Liver (tissue), 9 donors: ENCODE results near the gene RUNX1. TPM values are rescaled to one million over a fixed set of nuclear protein-coding genes. Genes with fewer than 3 reads are reported as not detected.

Experiments
- DNase-seq: peaks from one replicate; pipeline ENCODE4 v3.0.0-alpha.2; 2017; ENCODE audit warnings: low spot score
- H3K27ac ChIP-seq, 2 donors: one replicate each; pipeline ENCODE4 v1.7.0; 2013; ENCODE audit warnings: inconsistent platforms in 2 of 2, low read length in 2 of 2, control low read depth in 1 of 2, low read depth in 1 of 2, mild to moderate bottlenecking in 1 of 2
- H3K27me3 ChIP-seq, 4 donors: one replicate each; pipeline versions ENCODE4 v1.6.1 to v1.7.0; 2013; ENCODE audit warnings: low read length in 3 of 4, inconsistent platforms in 1 of 4, mild to moderate bottlenecking in 1 of 4, moderate library complexity in 1 of 4; ENCODE audit not compliant: control insufficient read depth in 4 of 4, insufficient read depth in 4 of 4
- H3K36me3 ChIP-seq, 4 donors: one replicate each; pipeline versions ENCODE4 v1.6.1 to v1.7.0; 2013; ENCODE audit warnings: low read length in 3 of 4, mild to moderate bottlenecking in 3 of 4, low read depth in 1 of 4, moderate library complexity in 1 of 4; ENCODE audit not compliant: control insufficient read depth in 4 of 4, insufficient read depth in 3 of 4
- H3K4me1 ChIP-seq, 4 donors: one replicate each; pipeline versions ENCODE4 v1.6.1 to v1.7.0; 2013; ENCODE audit warnings: low read length in 3 of 4, mild to moderate bottlenecking in 3 of 4, moderate library complexity in 1 of 4; ENCODE audit not compliant: control insufficient read depth in 4 of 4, insufficient read depth in 4 of 4
- H3K4me3 ChIP-seq, 3 donors: one replicate each; pipeline versions ENCODE4 v1.6.1 to v1.7.0; 2013; ENCODE audit warnings: low read length in 3 of 3, control low read depth in 1 of 3, low read depth in 1 of 3, mild to moderate bottlenecking in 1 of 3
- H3K9ac ChIP-seq, 2 donors: one replicate each; pipeline ENCODE4 v1.7.0; 2013; ENCODE audit warnings: low read length in 2 of 2, mild to moderate bottlenecking in 2 of 2, moderate library complexity in 2 of 2, control low read depth in 1 of 2, low read depth in 1 of 2
- H3K9me3 ChIP-seq, 4 donors: one replicate each; pipeline versions ENCODE4 v1.6.1 to v1.7.0; 2013; ENCODE audit warnings: low read length in 3 of 4; ENCODE audit not compliant: control insufficient read depth in 4 of 4
- ATF3 ChIP-seq: IDR thresholded peaks from 2 replicates; pipeline ENCODE4 v1.6.1; 2016; ENCODE audit warnings: antibody characterized with exemption
- CTCF ChIP-seq: fragments of 150-350 bp; IDR thresholded peaks from 2 replicates; pipeline ENCODE4 v1.5.1; 2017; ENCODE audit warnings: improper control_type of control experiment, low read depth, low read length; ENCODE audit not compliant: missing input control
- EGR1 ChIP-seq, 2 donors: IDR thresholded peaks; 2 replicates each; pipeline ENCODE4 v1.6.1; 2016 to 2018; ENCODE audit warnings: antibody characterized with exemption in 2 of 2, low read depth in 2 of 2
- FOXA1 ChIP-seq: IDR thresholded peaks from 2 replicates; pipeline ENCODE4 v1.6.1; 2016; ENCODE audit warnings: antibody characterized with exemption
- FOXA2 ChIP-seq: IDR thresholded peaks from 2 replicates; pipeline ENCODE4 v1.6.1; 2016; ENCODE audit warnings: antibody characterized with exemption
- GABPA ChIP-seq, 2 donors: IDR thresholded peaks in 1 of 2; conservative IDR thresholded peaks in 1 of 2; 2 replicates each; pipeline ENCODE4 v1.6.1; 2016; ENCODE audit warnings: antibody characterized with exemption in 2 of 2, mild to moderate bottlenecking in 1 of 2, moderate library complexity in 1 of 2
- HNF4A ChIP-seq, 2 donors: conservative IDR thresholded peaks; 2 replicates each; pipeline ENCODE4 v1.6.1; 2016; ENCODE audit warnings: antibody characterized with exemption in 2 of 2, mild to moderate bottlenecking in 2 of 2
- HNF4G ChIP-seq: IDR thresholded peaks from 2 replicates; pipeline ENCODE4 v1.6.1; 2016; ENCODE audit warnings: antibody characterized with exemption
- MAX ChIP-seq: IDR thresholded peaks from 2 replicates; pipeline ENCODE4 v1.6.1; 2016; ENCODE audit warnings: antibody characterized with exemption
- NR2F2 ChIP-seq: IDR thresholded peaks from 2 replicates; pipeline ENCODE4 v1.6.1; 2016; ENCODE audit warnings: antibody characterized with exemption
- RAD21 ChIP-seq, 2 donors: IDR thresholded peaks; 2 replicates each; pipeline ENCODE4 v1.6.1; 2016; ENCODE audit warnings: antibody characterized with exemption in 2 of 2, mild to moderate bottlenecking in 2 of 2
- SP1 ChIP-seq: IDR thresholded peaks from 2 replicates; pipeline ENCODE4 v1.6.1; 2018; ENCODE audit warnings: antibody characterized with exemption, mild to moderate bottlenecking
- TAF1 ChIP-seq: conservative IDR thresholded peaks from 2 replicates; pipeline ENCODE4 v1.6.1; 2016; ENCODE audit warnings: antibody characterized with exemption, mild to moderate bottlenecking
- YY1 ChIP-seq: IDR thresholded peaks from 2 replicates; pipeline ENCODE4 v1.6.1; 2016; ENCODE audit warnings: antibody characterized with exemption, mild to moderate bottlenecking
- ZBTB33 ChIP-seq: IDR thresholded peaks from 2 replicates; pipeline ENCODE4 v1.6.1; 2016; ENCODE audit warnings: antibody characterized with exemption
- WGBS: extraction: QIAGEN DNeasy Blood & Tissue Kit; methylation state at CpG from one replicate; pipeline ENCODE4 v1.1.7; 2013; 5-methylcytosine and 5-hydroxymethylcytosine counted together
- polyA plus RNA-seq, 2 donors: library from polyadenylated mRNA; stranded (reverse) in 1 of 2; unstranded in 1 of 2; fragments of 200-250 nt in 1 of 2; fragments of >200 nt in 1 of 2; fragmentation: Nextera tagmentation in 1 of 2; extraction: Ambion mirVana in 1 of 2; gene quantifications; one replicate each; pipeline versions ENCODE4 v1.2.1 to v1.2.3, GENCODE V29; 2013 to 2015
- total RNA-seq, 2 donors: library from RNA; depleted of rRNA; stranded (reverse); fragments of >200 nt; gene quantifications; one replicate each; pipeline ENCODE4 v1.2.3, GENCODE V29; 2014
- donor health status: healthy.
- donor health status: healthy.
- donor health status: healthy.
- donor health status: healthy.
- donor health status: healthy.

Gene RUNX1
- total and polyA plus RNA-seq, 4 donors, result 0.98 to 7.2 (median 3.1) TPM

- Histone ChIP-seq H3K36me3 (no peaks in the 10 kb centered on the region), H3K9ac (no peak overlapping the region), H3K27me3 (peaks cover 0 to 4% (median 3%) of the 10 kb centered on the region in 4 donors), H3K4me1 (peaks cover 0 to 18% (median 13%) of the 10 kb centered on the region in 4 donors), H3K27ac (no peak overlapping the region), H3K9me3 (no peaks in the 10 kb centered on the region), H3K4me3 (peak overlapping the region in 1 of 3 donors; percentile 0)
- no peak for DNase-seq
- 18% methylated on average over 60 of the region's 60 CpGs for WGBS
- TF ChIP-seq RAD21 (IDR thresholded peaks at IDR 0.05) (peak in 1 of 2 donors; percentile 8), FOXA2 (no peak)
These were observed 158.1 kb downstream of the RUNX1 start for GRCh38 chr21:34890724-34891612.

GRCh38 chr21:34890470-34890723, 158.7 kb downstream of the RUNX1 start:
- H3K9ac ChIP-seq, result no peak overlapping the region
- DNase-seq, result no peak
- peak overlapping the region in 1 of 2 donors; percentile 90 for H3K27ac ChIP-seq
- 15% methylated on average over 14 of the region's 14 CpGs for WGBS
- H3K36me3 ChIP-seq, result no peaks in the 10 kb centered on the region
- no peaks in the 10 kb centered on the region for H3K9me3 ChIP-seq
- peak overlapping the region in 1 of 3 donors; percentile 98 for H3K4me3 ChIP-seq
- peaks cover 0 to 18% (median 14%) of the 10 kb centered on the region in 4 donors for H3K4me1 ChIP-seq
- H3K27me3 ChIP-seq, result peaks cover 0 to 4% (median 3%) of the 10 kb centered on the region in 4 donors
- TF ChIP-seq EGR1 (IDR thresholded peaks at IDR 0.05; ENCODE audit: low read depth in 2 of 2) (no peak), RAD21 (IDR thresholded peaks at IDR 0.05) (no peak), SP1 (no peak), HNF4G (no peak), NR2F2 (no peak), ZBTB33 (no peak), GABPA (IDR thresholded peaks at IDR 0.05 in 1 of 2, conservative IDR thresholded peaks at IDR 0.05 in 1 of 2) (no peak), FOXA1 (no peak), MAX (no peak), FOXA2 (no peak), ATF3 (no peak), CTCF (no peak), HNF4A (conservative IDR thresholded peaks at IDR 0.05) (no peak), YY1 (no peak), TAF1 (no peak)
